ENCODE results near the gene DSC1. TPM values are rescaled to one million over a fixed set of nuclear protein-coding genes. Genes with fewer than 3 reads are reported as not detected.

Gene DSC1
- total and polyA plus RNA-seq, 2 of the 4 experiments (the other 2 are of a cell fraction) = not detected

DNA sequence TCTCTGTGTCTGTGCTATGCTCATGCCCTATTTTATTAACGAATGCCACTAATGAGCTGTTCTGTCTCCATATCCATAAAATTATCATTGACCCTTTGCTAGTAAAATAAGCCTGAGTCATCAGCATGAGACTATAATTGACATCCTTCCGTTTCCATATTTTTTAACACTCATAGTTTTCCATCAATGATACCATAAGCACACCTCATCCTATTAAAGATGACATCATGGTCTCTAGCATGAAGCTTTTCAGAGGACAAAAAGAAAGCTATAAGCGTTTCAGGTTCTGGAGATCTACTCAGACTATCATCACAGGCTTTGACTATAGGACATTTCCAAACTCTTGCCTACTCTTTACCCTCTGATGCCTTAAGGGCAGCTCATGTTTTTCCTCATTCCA, 59.2 kb downstream of the DSC1 start:
- Histone ChIP-seq H3K4me2 (ENCODE audit: low read depth, low read length) (no peak overlapping the region), H3K9me1 (ENCODE audit: insufficient read depth, low read length) (no peaks in the 10 kb centered on the region), H4K5ac (ENCODE audit: low read depth, low read length) (no peak overlapping the region), H2AK9ac (replicated peaks; ENCODE audit: low read depth, low read length, poor library complexity) (no peak overlapping the region), H2AK5ac (ENCODE audit: low read depth, low read length) (no peak overlapping the region), H3K4me1 (ENCODE audit: control insufficient read depth, insufficient read depth, low read length) (no peaks in the 10 kb centered on the region), H3K4me3 (ENCODE audit: insufficient read depth, low read depth, low read length) (no peak overlapping the region), H2BK20ac (ENCODE audit: low read depth, low read length) (no peak overlapping the region), H3K79me1 (ENCODE audit: low read depth in 1 of 2, low read length in 2 of 2) (no peaks in the 10 kb centered on the region), H4K91ac (ENCODE audit: insufficient read depth, low read depth, low read length) (no peak overlapping the region), H2AFZ (replicated peaks; ENCODE audit: low read length, poor library complexity) (no peak overlapping the region), H2BK120ac (ENCODE audit: low read depth, low read length) (no peak overlapping the region), H3K4ac (ENCODE audit: low read depth, low read length) (no peak overlapping the region), H3K27ac (ENCODE audit: insufficient read depth, low read length) (no peak overlapping the region), H2BK5ac (ENCODE audit: low read depth, low read length, poor library complexity, severe bottlenecking) (no peak overlapping the region), H3K14ac (replicated peaks; ENCODE audit: low read depth, low read length) (no peak overlapping the region), H3K27me3 (ENCODE audit: control insufficient read depth, insufficient read depth, low read length) (peaks cover 13% of the 10 kb centered on the region), H3K36me3 (ENCODE audit: control insufficient read depth, insufficient read depth, low read length) (no peaks in the 10 kb centered on the region), H3K56ac (ENCODE audit: extremely low read depth, insufficient read depth, low read length) (no peak overlapping the region), H3K9ac (ENCODE audit: low read depth, low read length) (no peak overlapping the region), H2BK15ac (ENCODE audit: low read depth, low read length) (no peak overlapping the region), H4K8ac (ENCODE audit: low read depth in 2 of 2, low read length in 2 of 2) (no peak overlapping the region), H4K20me1 (ENCODE audit: insufficient read depth, low read length) (no peaks in the 10 kb centered on the region), H3K18ac (ENCODE audit: low read depth, low read length) (no peak overlapping the region), H3K9me3 (ENCODE audit: control insufficient read depth, insufficient read depth, low read length) (0 out of 2 replicates have a peak, but pooled peaks cover 1% of the 10 kb centered on the region), H3K23ac (ENCODE audit: low read depth, low read length) (no peak overlapping the region)
- no peak for DNase-seq
- intact Hi-C loops (cut with micrococcal nuclease) (no loop called here), dilution Hi-C loops (cut with HindIII; ENCODE audit: low sequenced_read_pairs, unreplicated experiment) (no loop called here), in situ Hi-C loops (cut with MboI; ENCODE audit: low sequenced_read_pairs) (no loop called here)
- ATAC-seq (ENCODE audit: low read depth) = no peak
- TF ChIP-seq CEBPB (IDR thresholded peaks at IDR 0.05; ENCODE audit: low read depth, low read length) (no peak), MXI1 (IDR thresholded peaks at IDR 0.05; ENCODE audit: borderline replicate concordance, low read depth, low read length) (no peak), MAZ (IDR thresholded peaks at IDR 0.05; ENCODE audit: borderline replicate concordance, low read depth, low read length) (no peak), NFE2L2 (IDR thresholded peaks at IDR 0.05; ENCODE audit: low read depth, low read length) (no peak), RAD21 (IDR thresholded peaks at IDR 0.05; ENCODE audit: low read length) (no peak), RFX5 (IDR thresholded peaks at IDR 0.05; ENCODE audit: low read depth, low read length) (no peak), CHD1 (IDR thresholded peaks at IDR 0.05; ENCODE audit: low read depth, low read length) (no peak), POLR2A (IDR thresholded peaks at IDR 0.05; ENCODE audit: low read depth, low read length) (no peak), BHLHE40 (IDR thresholded peaks at IDR 0.05; ENCODE audit: low read depth, low read length) (no peak), SMC3 (IDR thresholded peaks at IDR 0.05; ENCODE audit: low read depth, low read length) (no peak), FOS (IDR thresholded peaks at IDR 0.05; ENCODE audit: low read depth, low read length) (no peak), MAFK (IDR thresholded peaks at IDR 0.05; ENCODE audit: low read depth, low read length) (no peak), RCOR1 (IDR thresholded peaks at IDR 0.05; ENCODE audit: insufficient replicate concordance, low read length) (no peak)
- TF ChIP-seq, protein P1, sequence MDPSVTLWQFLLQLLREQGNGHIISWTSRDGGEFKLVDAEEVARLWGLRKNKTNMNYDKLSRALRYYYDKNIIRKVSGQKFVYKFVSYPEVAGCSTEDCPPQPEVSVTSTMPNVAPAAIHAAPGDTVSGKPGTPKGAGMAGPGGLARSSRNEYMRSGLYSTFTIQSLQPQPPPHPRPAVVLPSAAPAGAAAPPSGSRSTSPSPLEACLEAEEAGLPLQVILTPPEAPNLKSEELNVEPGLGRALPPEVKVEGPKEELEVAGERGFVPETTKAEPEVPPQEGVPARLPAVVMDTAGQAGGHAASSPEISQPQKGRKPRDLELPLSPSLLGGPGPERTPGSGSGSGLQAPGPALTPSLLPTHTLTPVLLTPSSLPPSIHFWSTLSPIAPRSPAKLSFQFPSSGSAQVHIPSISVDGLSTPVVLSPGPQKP (IDR thresholded peaks at IDR 0.05; ENCODE audit: borderline replicate concordance, low read depth, low read length) = no peak
- TF ChIP-seq, protein P2, sequence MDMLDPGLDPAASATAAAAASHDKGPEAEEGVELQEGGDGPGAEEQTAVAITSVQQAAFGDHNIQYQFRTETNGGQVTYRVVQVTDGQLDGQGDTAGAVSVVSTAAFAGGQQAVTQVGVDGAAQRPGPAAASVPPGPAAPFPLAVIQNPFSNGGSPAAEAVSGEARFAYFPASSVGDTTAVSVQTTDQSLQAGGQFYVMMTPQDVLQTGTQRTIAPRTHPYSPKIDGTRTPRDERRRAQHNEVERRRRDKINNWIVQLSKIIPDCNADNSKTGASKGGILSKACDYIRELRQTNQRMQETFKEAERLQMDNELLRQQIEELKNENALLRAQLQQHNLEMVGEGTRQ (IDR thresholded peaks at IDR 0.05; ENCODE audit: low read depth, low read length) = no peak
- TF ChIP-seq, protein P3, sequence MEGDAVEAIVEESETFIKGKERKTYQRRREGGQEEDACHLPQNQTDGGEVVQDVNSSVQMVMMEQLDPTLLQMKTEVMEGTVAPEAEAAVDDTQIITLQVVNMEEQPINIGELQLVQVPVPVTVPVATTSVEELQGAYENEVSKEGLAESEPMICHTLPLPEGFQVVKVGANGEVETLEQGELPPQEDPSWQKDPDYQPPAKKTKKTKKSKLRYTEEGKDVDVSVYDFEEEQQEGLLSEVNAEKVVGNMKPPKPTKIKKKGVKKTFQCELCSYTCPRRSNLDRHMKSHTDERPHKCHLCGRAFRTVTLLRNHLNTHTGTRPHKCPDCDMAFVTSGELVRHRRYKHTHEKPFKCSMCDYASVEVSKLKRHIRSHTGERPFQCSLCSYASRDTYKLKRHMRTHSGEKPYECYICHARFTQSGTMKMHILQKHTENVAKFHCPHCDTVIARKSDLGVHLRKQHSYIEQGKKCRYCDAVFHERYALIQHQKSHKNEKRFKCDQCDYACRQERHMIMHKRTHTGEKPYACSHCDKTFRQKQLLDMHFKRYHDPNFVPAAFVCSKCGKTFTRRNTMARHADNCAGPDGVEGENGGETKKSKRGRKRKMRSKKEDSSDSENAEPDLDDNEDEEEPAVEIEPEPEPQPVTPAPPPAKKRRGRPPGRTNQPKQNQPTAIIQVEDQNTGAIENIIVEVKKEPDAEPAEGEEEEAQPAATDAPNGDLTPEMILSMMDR (conservative IDR thresholded peaks at IDR 0.05; ENCODE audit: low read depth, low read length) = no peak
- BruUV-seq (replicated peaks) = no TSS peak
- WGBS, 2 experiments (ENCODE audit: extremely low coverage in 2 of 2, insufficient read length in 1 of 2) = 80% methylated on average over 1 of the region's 3 CpGs; no CpG with 5 or more reads in 1 of the 2 experiments
- ChIA-PET CTCF (no interaction called here), POLR2A (ENCODE audit: unreplicated experiment) (no interaction called here)
